HepG2 (cell line): ENCODE measurements around the gene MFAP4. TPM values are rescaled to one million over a fixed set of nuclear protein-coding genes. Genes with fewer than 3 reads are reported as not detected.

Experiments used
- BCL6 ChIP-seq: IDR thresholded peaks from 2 replicates; pipeline ENCODE4 v1.6.1; 2016; ENCODE audit warnings: missing genetic modification reagents, missing compliant biosample characterization
- ESRRA ChIP-seq: sonication (generic); formaldehyde crosslinking; IDR thresholded peaks from 2 replicates; pipeline ENCODE4 v1.5.1; 2020; ENCODE audit warnings: mild to moderate bottlenecking, low read depth, missing genetic modification reagents
- GATAD1 ChIP-seq: IDR thresholded peaks from 2 replicates; pipeline ENCODE4 v1.6.1; 2016; ENCODE audit warnings: missing genetic modification reagents, missing compliant biosample characterization
- HDAC1 ChIP-seq: sonication (generic); formaldehyde crosslinking; IDR thresholded peaks from 2 replicates; pipeline ENCODE4 v1.5.1; 2020; ENCODE audit warnings: mild to moderate bottlenecking, missing genetic modification reagents
- NFYB ChIP-seq: sonication (generic); formaldehyde crosslinking; IDR thresholded peaks from 2 replicates; pipeline ENCODE4 v1.4.0; 2020; ENCODE audit warnings: missing genetic modification reagents
- NR2F1 ChIP-seq, 2 experiments: fragments of 450-650 bp in 1 of 2; formaldehyde crosslinking in 1 of 2; IDR thresholded peaks; 2 replicates each; pipeline versions ENCODE4 v1.5.0 to v1.6.1; 2016 to 2020; ENCODE audit warnings: mild to moderate bottlenecking in 1 of 2, missing compliant biosample characterization in 1 of 2, missing genetic modification reagents in 1 of 2, moderate library complexity in 1 of 2
- SP1 ChIP-seq, 2 experiments: fragments of 450-650 bp in 1 of 2; sonication (generic) in 1 of 2; formaldehyde crosslinking in 1 of 2; IDR thresholded peaks; 2 replicates each; pipeline versions ENCODE4 v1.4.0 to v1.6.1; 2016 to 2020; ENCODE audit warnings: missing genetic modification reagents in 1 of 2
- SPEN ChIP-seq: sonication (generic); formaldehyde crosslinking; IDR thresholded peaks from 2 replicates; pipeline ENCODE4 v1.5.1; 2020; ENCODE audit warnings: low read depth, mild to moderate bottlenecking, missing genetic modification reagents
- ZNF292 ChIP-seq: sonication (generic); formaldehyde crosslinking; IDR thresholded peaks from 2 replicates; pipeline ENCODE4 v1.8.1; 2022; ENCODE audit warnings: mild to moderate bottlenecking, low read depth, missing genetic modification reagents, borderline replicate concordance
- ZNF546 ChIP-seq: sonication (generic); formaldehyde crosslinking; conservative IDR thresholded peaks from 2 replicates; pipeline ENCODE4 v1.8.1; 2023; ENCODE audit warnings: mild to moderate bottlenecking, missing genetic modification reagents
- ZSCAN9 ChIP-seq: IDR thresholded peaks from 2 replicates; pipeline ENCODE4 v1.6.1; 2016; ENCODE audit warnings: borderline replicate concordance
- polyA plus RNA-seq, 8 experiments: library from polyadenylated mRNA; depleted of rRNA in 3 of 8; stranded (reverse) in 7 of 8; unstranded in 1 of 8; fragments of >200 nt; fragmentation: Illumina TruSeq in 4 of 8; extraction: Trizol in 4 of 8; gene quantifications; 2 replicates each; pipeline versions ENCODE4 v1.2.1 to v1.2.3, GENCODE V29; 2011 to 2016; ENCODE audit warnings: low read depth in 4 of 8, missing spikeins in 1 of 8, mixed read lengths in 1 of 8; ENCODE audit not compliant: insufficient read depth in 1 of 8
- total RNA-seq, 5 experiments: library from RNA; depleted of rRNA; stranded (reverse); fragments of >200 nt; fragmentation: Illumina TruSeq; extraction: Trizol; gene quantifications; 2 replicates each; pipeline ENCODE4 v1.2.3, GENCODE V29; 2016; ENCODE audit warnings: low read depth in 1 of 5
- TF ChIP-seq, protein P1 (sequence below): sonication (generic); formaldehyde crosslinking; IDR thresholded peaks from 2 replicates; pipeline ENCODE4 v1.5.1; 2020; ENCODE audit warnings: mild to moderate bottlenecking, missing genetic modification reagents, borderline replicate concordance
- TF ChIP-seq, protein P2 (sequence below): sonication (generic); formaldehyde crosslinking; IDR thresholded peaks from 2 replicates; pipeline ENCODE4 v1.4.0; 2020; ENCODE audit warnings: missing genetic modification reagents
- TF ChIP-seq, protein P3 (sequence below): sonication (generic); formaldehyde crosslinking; conservative IDR thresholded peaks from 2 replicates; pipeline ENCODE4 v1.4.0; 2020; ENCODE audit warnings: missing genetic modification reagents
- TF ChIP-seq, protein P4 (sequence below): sonication (generic); formaldehyde crosslinking; IDR thresholded peaks from 2 replicates; pipeline ENCODE4 v1.8.1; 2023; ENCODE audit warnings: mild to moderate bottlenecking, inconsistent platforms, moderate library complexity, missing genetic modification reagents, borderline replicate concordance

The MFAP4 gene
- total and polyA plus RNA-seq, 2 of the 13 experiments (the other 11 are each of a cell fraction or from before 2014, with no cell fraction given), result 0.08 TPM; not detected in 1

DNA sequence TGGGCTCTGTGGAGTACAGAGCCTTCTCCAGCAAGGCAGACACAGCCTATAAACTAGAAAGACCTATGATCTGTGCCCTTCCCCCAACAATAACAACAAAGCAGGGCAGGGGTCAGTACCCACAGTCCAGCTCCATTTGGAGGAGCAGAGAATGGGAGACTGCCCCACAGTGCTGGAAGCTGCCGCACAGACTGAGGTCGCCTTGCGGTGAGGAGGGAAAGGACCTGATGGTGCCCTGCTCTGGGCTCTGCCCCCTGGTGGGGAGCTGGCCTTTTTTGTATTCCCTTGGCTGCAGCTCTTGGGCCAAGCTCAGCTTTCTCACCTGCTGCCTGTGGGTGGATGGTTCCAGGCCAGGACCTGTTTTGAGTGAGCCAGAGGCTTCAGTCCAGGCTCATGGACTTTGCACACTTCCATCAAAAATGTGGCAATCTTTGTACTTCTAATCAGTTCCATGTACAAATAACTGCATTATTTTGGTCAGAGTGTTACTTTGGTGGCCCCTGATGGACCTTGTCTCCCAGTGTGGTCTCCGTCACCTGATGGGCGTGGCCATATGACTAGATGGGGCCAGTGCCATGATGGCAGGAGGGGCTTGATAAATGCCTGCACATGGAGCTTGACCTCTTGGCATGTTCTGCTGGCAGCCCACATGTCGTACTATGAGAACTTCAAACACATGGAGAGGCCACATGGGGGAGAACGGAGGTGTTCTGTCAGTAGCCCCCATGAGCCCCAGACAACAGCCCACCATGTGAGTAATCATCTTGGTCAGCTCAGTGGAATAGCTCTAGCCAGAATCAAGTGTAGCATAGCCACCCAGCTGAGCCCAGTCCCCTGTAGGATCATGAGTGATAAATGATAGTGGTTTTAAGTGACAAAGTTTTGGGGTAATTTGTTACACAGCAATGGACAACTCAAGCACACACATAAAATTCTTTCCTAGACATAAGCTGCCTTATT, 48.7 kb downstream of the MFAP4 start (continued):
- TF ChIP-seq, protein P1, sequence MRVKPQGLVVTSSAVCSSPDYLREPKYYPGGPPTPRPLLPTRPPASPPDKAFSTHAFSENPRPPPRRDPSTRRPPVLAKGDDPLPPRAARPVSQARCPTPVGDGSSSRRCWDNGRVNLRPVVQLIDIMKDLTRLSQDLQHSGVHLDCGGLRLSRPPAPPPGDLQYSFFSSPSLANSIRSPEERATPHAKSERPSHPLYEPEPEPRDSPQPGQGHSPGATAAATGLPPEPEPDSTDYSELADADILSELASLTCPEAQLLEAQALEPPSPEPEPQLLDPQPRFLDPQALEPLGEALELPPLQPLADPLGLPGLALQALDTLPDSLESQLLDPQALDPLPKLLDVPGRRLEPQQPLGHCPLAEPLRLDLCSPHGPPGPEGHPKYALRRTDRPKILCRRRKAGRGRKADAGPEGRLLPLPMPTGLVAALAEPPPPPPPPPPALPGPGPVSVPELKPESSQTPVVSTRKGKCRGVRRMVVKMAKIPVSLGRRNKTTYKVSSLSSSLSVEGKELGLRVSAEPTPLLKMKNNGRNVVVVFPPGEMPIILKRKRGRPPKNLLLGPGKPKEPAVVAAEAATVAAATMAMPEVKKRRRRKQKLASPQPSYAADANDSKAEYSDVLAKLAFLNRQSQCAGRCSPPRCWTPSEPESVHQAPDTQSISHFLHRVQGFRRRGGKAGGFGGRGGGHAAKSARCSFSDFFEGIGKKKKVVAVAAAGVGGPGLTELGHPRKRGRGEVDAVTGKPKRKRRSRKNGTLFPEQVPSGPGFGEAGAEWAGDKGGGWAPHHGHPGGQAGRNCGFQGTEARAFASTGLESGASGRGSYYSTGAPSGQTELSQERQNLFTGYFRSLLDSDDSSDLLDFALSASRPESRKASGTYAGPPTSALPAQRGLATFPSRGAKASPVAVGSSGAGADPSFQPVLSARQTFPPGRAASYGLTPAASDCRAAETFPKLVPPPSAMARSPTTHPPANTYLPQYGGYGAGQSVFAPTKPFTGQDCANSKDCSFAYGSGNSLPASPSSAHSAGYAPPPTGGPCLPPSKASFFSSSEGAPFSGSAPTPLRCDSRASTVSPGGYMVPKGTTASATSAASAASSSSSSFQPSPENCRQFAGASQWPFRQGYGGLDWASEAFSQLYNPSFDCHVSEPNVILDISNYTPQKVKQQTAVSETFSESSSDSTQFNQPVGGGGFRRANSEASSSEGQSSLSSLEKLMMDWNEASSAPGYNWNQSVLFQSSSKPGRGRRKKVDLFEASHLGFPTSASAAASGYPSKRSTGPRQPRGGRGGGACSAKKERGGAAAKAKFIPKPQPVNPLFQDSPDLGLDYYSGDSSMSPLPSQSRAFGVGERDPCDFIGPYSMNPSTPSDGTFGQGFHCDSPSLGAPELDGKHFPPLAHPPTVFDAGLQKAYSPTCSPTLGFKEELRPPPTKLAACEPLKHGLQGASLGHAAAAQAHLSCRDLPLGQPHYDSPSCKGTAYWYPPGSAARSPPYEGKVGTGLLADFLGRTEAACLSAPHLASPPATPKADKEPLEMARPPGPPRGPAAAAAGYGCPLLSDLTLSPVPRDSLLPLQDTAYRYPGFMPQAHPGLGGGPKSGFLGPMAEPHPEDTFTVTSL (CRISPR knock-in tag), result peak; percentile 66; the same call in 1 of the 2 replicates
- TF ChIP-seq NFYB (CRISPR knock-in tag), result 0 out of 2 replicates have a peak, but pooled peaks have one; percentile 16
- TF ChIP-seq, protein P2, sequence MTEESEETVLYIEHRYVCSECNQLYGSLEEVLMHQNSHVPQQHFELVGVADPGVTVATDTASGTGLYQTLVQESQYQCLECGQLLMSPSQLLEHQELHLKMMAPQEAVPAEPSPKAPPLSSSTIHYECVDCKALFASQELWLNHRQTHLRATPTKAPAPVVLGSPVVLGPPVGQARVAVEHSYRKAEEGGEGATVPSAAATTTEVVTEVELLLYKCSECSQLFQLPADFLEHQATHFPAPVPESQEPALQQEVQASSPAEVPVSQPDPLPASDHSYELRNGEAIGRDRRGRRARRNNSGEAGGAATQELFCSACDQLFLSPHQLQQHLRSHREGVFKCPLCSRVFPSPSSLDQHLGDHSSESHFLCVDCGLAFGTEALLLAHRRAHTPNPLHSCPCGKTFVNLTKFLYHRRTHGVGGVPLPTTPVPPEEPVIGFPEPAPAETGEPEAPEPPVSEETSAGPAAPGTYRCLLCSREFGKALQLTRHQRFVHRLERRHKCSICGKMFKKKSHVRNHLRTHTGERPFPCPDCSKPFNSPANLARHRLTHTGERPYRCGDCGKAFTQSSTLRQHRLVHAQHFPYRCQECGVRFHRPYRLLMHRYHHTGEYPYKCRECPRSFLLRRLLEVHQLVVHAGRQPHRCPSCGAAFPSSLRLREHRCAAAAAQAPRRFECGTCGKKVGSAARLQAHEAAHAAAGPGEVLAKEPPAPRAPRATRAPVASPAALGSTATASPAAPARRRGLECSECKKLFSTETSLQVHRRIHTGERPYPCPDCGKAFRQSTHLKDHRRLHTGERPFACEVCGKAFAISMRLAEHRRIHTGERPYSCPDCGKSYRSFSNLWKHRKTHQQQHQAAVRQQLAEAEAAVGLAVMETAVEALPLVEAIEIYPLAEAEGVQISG (CRISPR knock-in tag), result peak; percentile 96
- peak; percentile 39; the same call in 1 of the 2 replicates for TF ChIP-seq ESRRA (CRISPR knock-in tag)
- TF ChIP-seq, protein P3, sequence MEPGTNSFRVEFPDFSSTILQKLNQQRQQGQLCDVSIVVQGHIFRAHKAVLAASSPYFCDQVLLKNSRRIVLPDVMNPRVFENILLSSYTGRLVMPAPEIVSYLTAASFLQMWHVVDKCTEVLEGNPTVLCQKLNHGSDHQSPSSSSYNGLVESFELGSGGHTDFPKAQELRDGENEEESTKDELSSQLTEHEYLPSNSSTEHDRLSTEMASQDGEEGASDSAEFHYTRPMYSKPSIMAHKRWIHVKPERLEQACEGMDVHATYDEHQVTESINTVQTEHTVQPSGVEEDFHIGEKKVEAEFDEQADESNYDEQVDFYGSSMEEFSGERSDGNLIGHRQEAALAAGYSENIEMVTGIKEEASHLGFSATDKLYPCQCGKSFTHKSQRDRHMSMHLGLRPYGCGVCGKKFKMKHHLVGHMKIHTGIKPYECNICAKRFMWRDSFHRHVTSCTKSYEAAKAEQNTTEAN, result peak; percentile 95
- no peak for TF ChIP-seq SP1 (IDR thresholded peaks at IDR 0.05)
- TF ChIP-seq SP1 (CRISPR knock-in tag; IDR thresholded peaks at IDR 0.05), result peak; percentile 70; the same call in 1 of the 2 replicates
- TF ChIP-seq, protein P4, sequence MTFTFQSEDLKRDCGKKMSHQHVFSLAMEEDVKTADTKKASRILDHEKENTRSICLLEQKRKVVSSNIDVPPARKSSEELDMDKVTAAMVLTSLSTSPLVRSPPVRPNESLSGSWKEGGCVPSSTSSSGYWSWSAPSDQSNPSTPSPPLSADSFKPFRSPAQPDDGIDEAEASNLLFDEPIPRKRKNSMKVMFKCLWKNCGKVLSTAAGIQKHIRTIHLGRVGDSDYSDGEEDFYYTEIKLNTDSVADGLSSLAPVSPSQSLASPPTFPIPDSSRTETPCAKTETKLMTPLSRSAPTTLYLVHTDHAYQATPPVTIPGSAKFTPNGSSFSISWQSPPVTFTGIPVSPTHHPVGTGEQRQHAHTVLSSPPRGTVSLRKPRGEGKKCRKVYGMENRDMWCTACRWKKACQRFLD (CRISPR knock-in tag), result no peak
- peak; percentile 68; the same call in 1 of the 2 replicates for TF ChIP-seq ZNF546 (CRISPR knock-in tag)
- peak; percentile 62 for TF ChIP-seq ZSCAN9 (CRISPR knock-in tag)
- TF ChIP-seq GATAD1, result peak; percentile 56
- TF ChIP-seq SPEN (CRISPR knock-in tag), result peak; percentile 49; the same call in 1 of the 2 replicates
- TF ChIP-seq NR2F1 (CRISPR knock-in tag; IDR thresholded peaks at IDR 0.05), result peak; percentile 31 to 65; a peak in 2 of 4 replicates
- TF ChIP-seq ZNF292, result peak; percentile 90; the same call in 1 of the 2 replicates
- peak; percentile 34; the same call in 1 of the 2 replicates for TF ChIP-seq BCL6
- peak; percentile 72 for TF ChIP-seq HDAC1 (CRISPR knock-in tag)
